T-helper 22 cell (primary cell): ENCODE measurements around the gene PNPLA6.

ENCODE experiments used
- DNase-seq: peaks from one replicate; pipeline ENCODE4 v3.0.0-alpha.2; 2020; ENCODE audit warnings: low read depth

Gene PNPLA6

GRCh38 chr19:7515645-7516151 lies 19.8 kb upstream of the PNPLA6 start, which contains the start of gene ZNF358:
TSS of gene ZNF358 (plus strand) at chr19:7516103. CDS start at chr19:7519243, 3,140 bp downstream.
- no peak for DNase-seq

DNA sequence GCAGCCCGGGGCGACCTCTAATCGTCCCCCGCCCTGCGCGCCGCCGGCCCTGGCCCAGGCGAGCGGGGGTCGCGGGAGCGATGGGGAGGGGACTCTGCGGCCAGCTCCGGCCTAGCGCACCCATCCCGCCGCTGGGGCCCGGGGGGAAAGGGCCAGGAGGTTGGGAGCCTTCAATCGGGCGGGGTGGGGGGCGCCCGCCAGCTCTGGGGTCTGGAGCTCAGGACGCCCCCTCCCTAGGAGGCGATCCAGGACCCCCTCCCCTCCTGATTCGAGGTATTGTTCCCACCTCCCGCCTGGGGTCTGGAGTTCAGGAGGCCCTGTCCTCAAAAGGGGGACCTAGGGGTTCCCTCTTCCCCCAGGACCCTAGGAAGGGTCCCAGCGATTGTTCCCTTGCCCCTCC lies 19.2 kb upstream of the PNPLA6 start:
- DNase-seq, result no peak

DNA sequence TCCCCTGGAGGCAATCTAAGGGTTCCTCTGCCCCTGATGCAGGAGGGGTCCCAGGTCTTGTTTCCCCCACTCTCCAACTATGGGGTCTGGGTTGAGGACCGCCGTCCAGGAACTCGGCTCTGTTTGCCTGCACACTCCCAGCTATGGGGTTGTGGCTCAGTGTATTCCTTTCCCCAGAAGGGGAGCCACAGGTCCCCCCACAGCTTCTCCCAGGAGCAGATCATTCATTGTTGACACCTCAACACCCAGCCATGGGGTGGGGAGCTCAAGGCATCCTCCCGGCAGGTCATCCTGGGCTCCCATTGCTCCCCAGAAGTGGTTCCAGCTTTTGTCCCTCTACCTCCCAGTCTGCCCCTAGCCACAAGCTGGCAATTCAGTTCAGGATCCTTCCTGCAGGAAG lies 18.6 kb upstream of the PNPLA6 start:
- no peak for DNase-seq

GRCh38 chr19:7519361-7520130 lies 16.0 kb upstream of the PNPLA6 start:
- no peak for DNase-seq

DNA sequence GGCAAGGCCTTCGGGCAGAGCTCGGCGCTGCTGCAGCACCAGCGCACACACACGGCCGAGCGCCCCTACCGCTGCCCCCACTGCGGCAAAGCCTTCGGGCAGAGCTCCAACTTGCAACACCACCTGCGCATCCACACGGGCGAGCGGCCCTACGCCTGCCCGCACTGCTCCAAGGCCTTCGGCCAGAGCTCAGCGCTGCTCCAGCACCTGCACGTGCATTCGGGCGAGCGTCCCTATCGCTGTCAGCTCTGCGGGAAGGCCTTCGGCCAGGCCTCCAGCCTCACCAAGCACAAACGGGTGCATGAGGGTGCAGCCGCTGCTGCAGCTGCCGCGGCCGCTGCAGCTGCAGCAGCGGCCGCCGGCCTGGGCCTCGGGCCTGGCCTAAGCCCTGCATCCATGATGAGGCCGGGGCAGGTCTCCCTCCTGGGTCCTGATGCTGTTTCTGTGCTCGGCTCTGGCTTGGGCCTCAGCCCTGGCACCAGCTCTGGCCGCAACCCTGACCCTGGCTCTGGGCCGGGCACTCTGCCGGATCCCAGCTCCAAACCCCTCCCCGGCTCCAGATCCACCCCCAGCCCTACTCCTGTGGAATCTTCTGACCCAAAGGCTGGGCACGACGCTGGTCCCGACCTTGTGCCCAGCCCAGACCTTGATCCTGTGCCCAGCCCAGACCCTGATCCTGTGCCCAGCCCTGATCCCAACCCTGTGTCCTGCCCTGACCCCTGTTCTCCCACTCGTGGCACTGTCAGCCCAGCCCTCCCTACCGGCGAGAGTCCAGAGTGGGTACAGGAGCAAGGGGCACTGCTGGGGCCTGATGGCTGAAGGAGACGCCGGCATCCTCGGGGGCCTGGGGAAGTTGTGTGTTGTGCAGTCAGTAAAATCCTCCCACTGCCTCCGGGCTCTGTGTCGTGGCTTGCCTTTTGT lies 15.1 kb upstream of the PNPLA6 start:
- no peak for DNase-seq

GRCh38 chr19:7521551-7522071 lies 13.9 kb upstream of the PNPLA6 start:
- no peak for DNase-seq

GRCh38 chr19:7522072-7522922 lies 13.2 kb upstream of the PNPLA6 start, which contains the start of gene MCOLN1:
TSS of gene MCOLN1 (plus strand) at chr19:7522624. CDS start at chr19:7522751, 127 bp downstream.
- peak; percentile 99 for DNase-seq

- DNase-seq, result no peak
Measured at GRCh38 chr19:7522923-7523667, 12.4 kb upstream of the PNPLA6 start.

- no peak for DNase-seq
Measured at GRCh38 chr19:7524523-7524922, 11.0 kb upstream of the PNPLA6 start.

DNA sequence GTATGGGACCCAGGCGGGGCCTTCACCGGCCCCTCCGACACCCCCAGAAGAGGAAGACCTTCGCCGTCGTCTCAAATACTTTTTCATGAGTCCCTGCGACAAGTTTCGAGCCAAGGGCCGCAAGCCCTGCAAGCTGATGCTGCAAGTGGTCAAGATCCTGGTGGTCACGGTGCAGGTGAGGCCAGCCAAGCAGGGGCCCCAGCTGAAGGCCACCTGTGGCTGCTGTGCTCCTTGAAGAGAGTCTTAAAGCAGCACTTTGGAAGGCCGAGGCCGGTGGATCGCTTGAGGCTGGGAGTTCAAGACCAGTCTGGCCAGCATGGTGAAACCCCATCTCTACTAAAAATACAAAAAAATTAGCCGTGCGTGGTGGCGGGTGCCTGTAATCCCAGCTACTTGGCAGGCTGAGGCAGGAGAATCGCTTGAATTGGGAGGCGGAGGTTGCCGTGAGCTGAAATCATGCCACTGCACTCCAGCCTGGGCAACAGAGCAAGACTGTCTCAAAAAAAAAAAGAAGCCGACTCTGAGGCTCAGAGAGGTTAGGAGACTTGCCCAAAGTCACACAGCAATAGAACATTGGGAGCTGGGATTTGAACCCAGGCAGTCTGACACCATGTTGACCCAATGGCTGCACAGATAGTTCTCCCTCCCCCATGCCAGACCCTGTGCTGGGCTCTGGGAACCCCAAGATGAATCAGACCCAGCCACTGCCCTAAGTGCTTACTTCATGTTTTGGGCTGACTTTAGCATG lies 10.4 kb upstream of the PNPLA6 start:
- no peak for DNase-seq

DNA sequence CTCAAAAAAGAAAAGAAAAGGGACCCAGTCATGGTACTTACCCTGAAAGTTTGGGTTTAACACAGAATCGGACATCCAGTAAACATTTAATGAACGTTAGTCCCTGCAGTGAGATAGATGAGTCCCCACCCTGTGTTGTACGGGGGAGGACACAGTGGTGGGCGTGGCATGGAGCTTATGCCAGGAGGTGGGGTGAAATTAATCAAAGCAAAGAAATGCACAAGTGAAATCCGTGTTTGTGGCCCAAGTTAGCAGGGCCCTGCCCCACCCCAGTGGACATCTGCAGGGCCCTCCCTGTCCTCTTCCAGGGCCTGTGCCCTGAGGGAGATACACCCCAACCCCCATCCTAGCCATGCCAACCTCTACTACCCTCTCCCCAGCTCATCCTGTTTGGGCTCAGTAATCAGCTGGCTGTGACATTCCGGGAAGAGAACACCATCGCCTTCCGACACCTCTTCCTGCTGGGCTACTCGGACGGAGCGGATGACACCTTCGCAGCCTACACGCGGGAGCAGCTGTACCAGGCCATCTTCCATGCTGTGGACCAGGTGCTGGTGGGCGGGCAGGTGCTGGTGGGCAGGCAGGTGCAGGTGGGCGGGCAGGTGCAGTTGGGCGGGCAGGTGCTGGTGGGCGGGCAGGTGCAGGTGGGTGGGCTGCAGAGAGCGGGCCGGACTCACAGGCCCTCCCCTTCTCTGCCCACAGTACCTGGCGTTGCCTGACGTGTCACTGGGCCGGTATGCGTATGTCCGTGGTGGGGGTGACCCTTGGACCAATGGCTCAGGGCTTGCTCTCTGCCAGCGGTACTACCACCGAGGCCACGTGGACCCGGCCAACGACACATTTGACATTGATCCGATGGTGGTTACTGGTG lies 9.2 kb upstream of the PNPLA6 start:
- no peak for DNase-seq

GRCh38 chr19:7527516-7528191 lies 7.9 kb upstream of the PNPLA6 start:
- DNase-seq, result no peak

DNA sequence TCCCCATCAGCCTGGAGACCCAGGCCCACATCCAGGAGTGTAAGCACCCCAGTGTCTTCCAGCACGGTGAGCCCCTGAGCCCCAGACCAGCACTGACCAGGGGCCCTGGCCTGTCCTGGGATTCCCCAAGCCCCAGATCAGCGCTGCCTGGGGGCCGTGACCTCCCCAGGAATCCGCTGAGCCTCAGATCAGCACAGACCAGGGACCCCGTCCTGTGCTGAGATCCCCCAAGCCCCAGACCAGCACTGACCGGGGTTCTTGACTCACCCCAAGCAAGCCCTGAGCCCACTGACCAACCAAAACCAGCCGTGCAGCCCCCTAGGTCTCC lies 7.4 kb upstream of the PNPLA6 start:
- DNase-seq, result no peak

DNA sequence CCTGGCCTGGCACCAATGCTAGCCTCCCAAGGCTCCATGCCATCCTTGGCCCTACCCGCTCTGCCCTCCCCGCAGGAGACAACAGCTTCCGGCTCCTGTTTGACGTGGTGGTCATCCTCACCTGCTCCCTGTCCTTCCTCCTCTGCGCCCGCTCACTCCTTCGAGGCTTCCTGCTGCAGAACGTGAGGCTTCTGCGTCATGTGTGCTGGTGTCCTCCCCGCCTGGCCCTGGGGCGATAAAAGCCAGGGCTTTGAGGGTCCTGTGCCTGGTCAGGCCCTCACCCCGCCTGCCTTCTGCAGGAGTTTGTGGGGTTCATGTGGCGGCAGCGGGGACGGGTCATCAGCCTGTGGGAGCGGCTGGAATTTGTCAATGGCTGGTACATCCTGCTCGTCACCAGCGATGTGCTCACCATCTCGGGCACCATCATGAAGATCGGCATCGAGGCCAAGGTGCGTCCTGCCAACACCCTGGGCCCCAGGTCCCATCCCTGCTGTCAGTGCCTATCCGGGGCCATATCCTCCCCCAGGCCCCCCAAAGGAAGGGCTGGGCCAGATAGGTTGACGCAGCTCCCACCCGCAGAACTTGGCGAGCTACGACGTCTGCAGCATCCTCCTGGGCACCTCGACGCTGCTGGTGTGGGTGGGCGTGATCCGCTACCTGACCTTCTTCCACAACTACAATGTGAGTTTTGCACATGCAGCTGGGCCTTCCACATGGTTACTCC lies 6.8 kb upstream of the PNPLA6 start:
- no peak for DNase-seq

GRCh38 chr19:7529246-7529600 lies 6.3 kb upstream of the PNPLA6 start:
- no peak for DNase-seq

- no peak for DNase-seq
Measured at GRCh38 chr19:7529610-7530490, 5.7 kb upstream of the PNPLA6 start.

DNA sequence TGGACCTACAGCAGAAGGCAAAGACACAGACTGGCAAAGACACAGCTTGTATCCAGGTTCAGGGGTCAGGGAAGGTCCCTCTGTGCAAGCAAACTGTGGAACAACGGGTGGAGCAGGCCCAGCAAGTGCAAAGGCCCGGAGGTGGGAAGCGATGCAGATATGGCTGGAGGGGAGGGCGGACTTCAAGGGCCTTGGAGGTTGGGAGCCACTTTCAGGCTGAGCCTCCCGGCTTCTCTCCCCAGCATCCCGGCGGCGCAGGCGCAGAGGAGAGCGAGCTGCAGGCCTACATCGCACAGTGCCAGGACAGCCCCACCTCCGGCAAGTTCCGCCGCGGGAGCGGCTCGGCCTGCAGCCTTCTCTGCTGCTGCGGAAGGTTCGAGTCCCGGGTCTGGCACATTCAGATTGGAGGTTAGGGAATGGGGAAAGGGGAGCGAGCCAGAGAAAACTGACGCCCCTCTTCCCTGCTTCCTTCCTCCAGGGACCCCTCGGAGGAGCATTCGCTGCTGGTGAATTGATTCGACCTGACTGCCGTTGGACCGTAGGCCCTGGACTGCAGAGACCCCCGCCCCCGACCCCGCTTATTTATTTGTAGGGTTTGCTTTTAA lies 2.1 kb upstream of the PNPLA6 start:
- DNase-seq, result no peak
